Large intestine (tissue), 3 donors: ENCODE data around the gene SEMA5A. TPM values are rescaled to one million over a fixed set of nuclear protein-coding genes. Genes with fewer than 3 reads are reported as not detected.

Experiments used
- DNase-seq, 2 donors: peaks; one replicate each; pipeline versions ENCODE4 v3.0.0 to v3.0.0-alpha.2; 2013
- H3K27ac ChIP-seq: one replicate; pipeline ENCODE4 v1.5.1; 2013; ENCODE audit warnings: low read length
- H3K27me3 ChIP-seq: 2 replicates; pipeline ENCODE4 v1.6.1; 2013; ENCODE audit warnings: low read length; ENCODE audit not compliant: control insufficient read depth, insufficient read depth
- H3K36me3 ChIP-seq: 2 replicates; pipeline ENCODE4 v1.6.1; 2013; ENCODE audit warnings: low read length; ENCODE audit not compliant: control insufficient read depth, insufficient read depth
- H3K4me1 ChIP-seq: one replicate; pipeline ENCODE4 v1.6.1; 2013; ENCODE audit warnings: low read length; ENCODE audit not compliant: control insufficient read depth, insufficient read depth
- H3K4me3 ChIP-seq: one replicate; pipeline ENCODE4 v1.5.1; 2013; ENCODE audit warnings: low read length
- H3K9me3 ChIP-seq: one replicate; pipeline ENCODE4 v1.6.1; 2013; ENCODE audit warnings: mild to moderate bottlenecking, low read depth, low read length, moderate library complexity; ENCODE audit not compliant: control insufficient read depth
- WGBS: methylation state at CpG from one replicate; pipeline ENCODE4 v1.1.5; 2013; ENCODE audit warnings: low lambda C conversion rate; ENCODE audit not compliant: insufficient coverage; 5-methylcytosine and 5-hydroxymethylcytosine counted together
- polyA plus RNA-seq: library from polyadenylated mRNA; unstranded; fragments of 120-200 nt; gene quantifications from one replicate; pipeline ENCODE4 v1.2.1, GENCODE V29; 2013

Gene SEMA5A
- polyA plus RNA-seq, 1 donor: 11.9 TPM

- no peaks in the 10 kb centered on the region for H3K36me3 ChIP-seq
- H3K9me3 ChIP-seq: no peaks in the 10 kb centered on the region
- no CpG with 5 or more reads among the region's 4 CpGs for WGBS
- H3K4me1 ChIP-seq: peaks cover 3% of the 10 kb centered on the region
- H3K27me3 ChIP-seq: no peaks in the 10 kb centered on the region
- no peak for DNase-seq
- H3K4me3 ChIP-seq: no peak overlapping the region
- H3K27ac ChIP-seq: no peak overlapping the region
Observed at GRCh38 chr5:9564752-9565151, 18.9 kb upstream of the SEMA5A start.

- DNase-seq: no peak
- peaks cover 23% of the 10 kb centered on the region for H3K4me1 ChIP-seq
- no peaks in the 10 kb centered on the region for H3K9me3 ChIP-seq
- H3K4me3 ChIP-seq: no peak overlapping the region
- H3K36me3 ChIP-seq: no peaks in the 10 kb centered on the region
- WGBS: 100% methylated on average over 1 of the region's 7 CpGs
- no peaks in the 10 kb centered on the region for H3K27me3 ChIP-seq
- H3K27ac ChIP-seq: no peak overlapping the region
Observed at GRCh38 chr5:9562141-9562540, 16.3 kb upstream of the SEMA5A start.

GRCh38 chr5:9559965-9560364, 14.1 kb upstream of the SEMA5A start:
- H3K4me1 ChIP-seq: peaks cover 26% of the 10 kb centered on the region
- H3K27me3 ChIP-seq: no peaks in the 10 kb centered on the region
- no peak overlapping the region for H3K4me3 ChIP-seq
- DNase-seq: no peak
- no peaks in the 10 kb centered on the region for H3K9me3 ChIP-seq
- no peak overlapping the region for H3K27ac ChIP-seq
- H3K36me3 ChIP-seq: no peaks in the 10 kb centered on the region
- WGBS: 29% methylated on average over 1 of the region's 3 CpGs

GRCh38 chr5:9558319-9558965, 12.6 kb upstream of the SEMA5A start:
- Histone ChIP-seq H3K4me1 (peaks cover 32% of the 10 kb centered on the region), H3K27ac (peak overlapping the region; percentile 74), H3K4me3 (no peak overlapping the region), H3K27me3 (no peaks in the 10 kb centered on the region), H3K36me3 (no peaks in the 10 kb centered on the region), H3K9me3 (no peaks in the 10 kb centered on the region)
- WGBS: no CpG with 5 or more reads among the region's 5 CpGs
- peak; percentile 74 to 83 for DNase-seq

GRCh38 chr5:9557696-9558095, 11.8 kb upstream of the SEMA5A start:
- WGBS: no CpG with 5 or more reads among the region's 2 CpGs
- Histone ChIP-seq H3K4me1 (peaks cover 38% of the 10 kb centered on the region), H3K27ac (peak overlapping the region; percentile 74), H3K27me3 (no peaks in the 10 kb centered on the region), H3K36me3 (no peaks in the 10 kb centered on the region), H3K4me3 (no peak overlapping the region), H3K9me3 (no peaks in the 10 kb centered on the region)
- DNase-seq: peak; percentile 37 to 58

- Histone ChIP-seq H3K27ac (no peak overlapping the region), H3K4me3 (no peak overlapping the region), H3K36me3 (peaks cover 10% of the 10 kb centered on the region), H3K4me1 (peaks cover 38% of the 10 kb centered on the region), H3K27me3 (no peaks in the 10 kb centered on the region), H3K9me3 (no peaks in the 10 kb centered on the region)
- 90% methylated on average over 3 of the region's 4 CpGs for WGBS
- DNase-seq: no peak
Observed at GRCh38 chr5:9555961-9556360, 10.1 kb upstream of the SEMA5A start.

- WGBS: 53% methylated on average over 3 of the region's 5 CpGs
- Histone ChIP-seq H3K27me3 (no peaks in the 10 kb centered on the region), H3K36me3 (peaks cover 24% of the 10 kb centered on the region), H3K4me1 (peaks cover 32% of the 10 kb centered on the region), H3K27ac (peak overlapping the region; percentile 82), H3K4me3 (no peak overlapping the region), H3K9me3 (no peaks in the 10 kb centered on the region)
- no peak for DNase-seq
Observed at GRCh38 chr5:9554122-9554521, 8.2 kb upstream of the SEMA5A start.

- Histone ChIP-seq H3K9me3 (no peaks in the 10 kb centered on the region), H3K27me3 (no peaks in the 10 kb centered on the region), H3K36me3 (peaks cover 28% of the 10 kb centered on the region), H3K27ac (peak overlapping the region; percentile 82), H3K4me3 (no peak overlapping the region), H3K4me1 (peaks cover 27% of the 10 kb centered on the region)
- peak; percentile 84 to 89 for DNase-seq
- WGBS: 37% methylated on average over 2 of the region's 4 CpGs
Observed at GRCh38 chr5:9553561-9553960, 7.7 kb upstream of the SEMA5A start.

GRCh38 chr5:9551567-9552537, 6.0 kb upstream of the SEMA5A start:
- Histone ChIP-seq H3K36me3 (peaks cover 28% of the 10 kb centered on the region), H3K27ac (no peak overlapping the region), H3K9me3 (no peaks in the 10 kb centered on the region), H3K4me3 (no peak overlapping the region), H3K27me3 (no peaks in the 10 kb centered on the region), H3K4me1 (peaks cover 23% of the 10 kb centered on the region)
- DNase-seq: no peak
- WGBS: no CpG with 5 or more reads among the region's 4 CpGs

- Histone ChIP-seq H3K9me3 (no peaks in the 10 kb centered on the region), H3K27me3 (no peaks in the 10 kb centered on the region), H3K4me1 (peaks cover 23% of the 10 kb centered on the region), H3K4me3 (no peak overlapping the region), H3K27ac (no peak overlapping the region), H3K36me3 (peaks cover 28% of the 10 kb centered on the region)
- 100% methylated on average over 1 of the region's 5 CpGs for WGBS
- no peak for DNase-seq
Observed at GRCh38 chr5:9549941-9550340, 4.1 kb upstream of the SEMA5A start.
